Skeletal muscle tissue (tissue), 4 donors: ENCODE results near the gene TSSC4. TPM values are rescaled to one million over a fixed set of nuclear protein-coding genes. Genes with fewer than 3 reads are reported as not detected.

Experiments used
- H3K27ac ChIP-seq: one replicate; pipeline ENCODE4 v1.7.0; 2013; ENCODE audit warnings: mild to moderate bottlenecking, low read depth, low read length, inconsistent platforms
- H3K27me3 ChIP-seq, 3 donors: one replicate each; pipeline ENCODE4 v1.7.0; 2013; ENCODE audit warnings: low read length in 3 of 3; ENCODE audit not compliant: control insufficient read depth in 3 of 3, insufficient read depth in 3 of 3
- H3K36me3 ChIP-seq, 3 donors: one replicate each; pipeline ENCODE4 v1.7.0; 2013; ENCODE audit warnings: low read length in 3 of 3; ENCODE audit not compliant: control insufficient read depth in 3 of 3, insufficient read depth in 3 of 3
- H3K4me1 ChIP-seq, 3 donors: one replicate each; pipeline ENCODE4 v1.7.0; 2013; ENCODE audit warnings: low read length in 3 of 3, mild to moderate bottlenecking in 3 of 3; ENCODE audit not compliant: control insufficient read depth in 3 of 3, insufficient read depth in 3 of 3
- H3K4me3 ChIP-seq, 3 donors: one replicate each; pipeline ENCODE4 v1.7.0; 2013; ENCODE audit warnings: low read length in 3 of 3
- H3K9ac ChIP-seq, 3 donors: one replicate each; pipeline ENCODE4 v1.7.0; 2013; ENCODE audit warnings: low read length in 3 of 3, mild to moderate bottlenecking in 3 of 3, moderate library complexity in 2 of 3, low read depth in 1 of 3
- H3K9me3 ChIP-seq, 3 donors: one replicate each; pipeline ENCODE4 v1.7.0; 2013; ENCODE audit warnings: low read length in 3 of 3; ENCODE audit not compliant: control insufficient read depth in 3 of 3
- total RNA-seq: library from RNA; depleted of rRNA; stranded (reverse); fragments of >200 nt; gene quantifications from one replicate; pipeline ENCODE4 v1.2.3, GENCODE V29; 2014
- donor health status: Osteomylitis.

The TSSC4 gene
- total RNA-seq, 1 donor from 2014 or later = 23.5 TPM

DNA sequence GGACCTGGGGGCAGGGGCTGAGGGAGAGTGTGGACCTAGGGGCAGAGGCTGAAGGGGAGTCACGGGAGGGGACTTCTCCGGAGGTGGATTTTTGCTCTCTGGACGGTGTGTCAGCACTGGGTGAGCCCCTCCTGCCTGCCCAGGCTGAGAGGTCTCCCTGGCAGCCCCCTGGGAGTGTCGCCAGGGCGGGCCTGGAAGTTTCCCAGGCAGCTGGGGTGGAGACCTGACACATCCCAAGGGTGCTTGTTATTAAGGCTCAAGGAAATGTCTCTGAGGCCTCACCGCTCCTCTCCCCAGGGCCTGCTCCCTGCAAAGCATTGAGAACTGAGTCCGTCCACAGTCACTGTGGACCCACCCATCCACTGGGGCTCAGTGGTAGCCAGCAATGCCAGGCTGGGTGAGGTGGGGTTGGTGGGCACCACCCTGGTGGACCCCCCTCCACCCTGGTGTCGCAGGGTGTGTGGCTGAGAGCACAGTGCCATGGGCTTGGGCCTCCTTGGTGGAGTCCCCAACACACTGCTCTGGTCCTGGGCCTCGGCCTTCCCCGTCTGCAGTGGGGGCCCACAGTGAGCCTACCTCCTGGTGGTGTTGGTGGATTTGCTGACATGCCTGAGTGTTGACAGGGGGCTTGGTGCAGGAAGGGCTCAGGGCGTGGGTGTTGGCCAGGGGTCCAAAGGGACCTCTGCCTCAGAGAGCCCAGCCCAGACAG is 20.9 kb upstream of the TSSC4 start:
- H3K36me3 ChIP-seq = no peaks in the 10 kb centered on the region

DNA sequence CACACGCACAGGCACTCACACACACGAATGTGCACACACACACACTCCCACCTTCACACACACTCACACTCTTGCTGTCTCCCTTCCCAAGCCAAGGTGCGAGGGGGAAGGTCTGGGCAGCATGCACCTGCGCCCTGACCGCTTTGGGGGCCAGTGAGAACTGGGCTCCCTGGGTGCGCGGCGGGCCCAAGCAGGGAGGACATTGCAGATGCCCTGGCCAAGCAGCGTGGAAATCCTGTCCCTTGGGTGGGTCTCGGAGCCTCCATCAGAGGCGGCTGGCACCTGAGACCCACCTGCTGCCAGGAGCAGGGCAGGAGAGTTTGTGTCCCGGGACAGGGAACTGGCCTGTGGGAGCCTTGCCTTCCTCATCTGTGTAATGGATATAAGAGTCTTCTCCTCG is 20.2 kb upstream of the TSSC4 start:
- Histone ChIP-seq H3K27me3 (no peaks in the 10 kb centered on the region), H3K9me3 (no peaks in the 10 kb centered on the region), H3K27ac (peak overlapping the region; percentile 95), H3K9ac (peak overlapping the region in 2 of 3 donors; percentile 50 to 70), H3K4me1 (peaks cover 66 to 69% (median 68%) of the 10 kb centered on the region in 3 donors), H3K4me3 (peak overlapping the region in 2 of 3 donors; percentile 52 to 56), H3K36me3 (peaks cover 0 to 5% (median 3%) of the 10 kb centered on the region in 3 donors)

More for the DNA sequence above, 20.9 kb upstream of the TSSC4 start:
- Histone ChIP-seq H3K4me1 (peaks cover 58 to 62% (median 61%) of the 10 kb centered on the region in 3 donors), H3K27ac (peak overlapping the region; percentile 95), H3K9me3 (no peaks in the 10 kb centered on the region), H3K27me3 (no peaks in the 10 kb centered on the region), H3K9ac (peak overlapping the region; percentile 33 to 70 (median 50)), H3K4me3 (peak overlapping the region; percentile 38 to 56 (median 52))

DNA sequence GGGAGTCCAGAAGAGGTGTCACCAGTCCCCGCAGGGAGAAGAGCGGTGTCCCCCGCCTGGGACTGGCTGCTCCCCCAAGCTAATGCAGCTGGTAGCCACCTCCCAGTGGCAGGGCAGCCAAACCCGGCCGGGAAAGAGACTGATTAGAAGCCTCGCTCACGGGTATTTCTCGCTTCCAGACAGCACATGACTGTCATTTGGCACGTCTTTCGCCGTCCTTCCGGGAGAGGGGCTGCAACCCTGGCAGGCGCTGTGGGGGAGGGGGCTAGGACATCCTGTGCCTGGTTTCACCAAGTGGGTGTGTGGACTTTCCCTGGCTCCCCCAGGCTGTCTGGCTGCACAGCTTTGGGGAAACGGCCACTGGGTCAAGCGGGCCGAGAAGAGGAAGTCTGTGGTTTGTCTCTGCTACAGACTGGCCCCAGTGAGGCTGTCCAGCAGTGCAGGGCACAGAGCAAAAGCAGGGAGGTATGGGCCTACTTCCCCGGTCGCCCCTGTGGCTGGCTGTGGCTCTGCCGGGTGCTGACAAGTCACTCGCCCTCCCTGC is 19.7 kb upstream of the TSSC4 start:
- H3K4me3 ChIP-seq = peak overlapping the region in 2 of 3 donors; percentile 52 to 56
- peak overlapping the region in 2 of 3 donors; percentile 32 to 70 for H3K9ac ChIP-seq
- H3K4me1 ChIP-seq = peaks cover 70 to 74% (median 73%) of the 10 kb centered on the region in 3 donors
- peaks cover 0 to 10% (median 3%) of the 10 kb centered on the region in 3 donors for H3K36me3 ChIP-seq
- H3K9me3 ChIP-seq = no peaks in the 10 kb centered on the region
- peak overlapping the region; percentile 95 for H3K27ac ChIP-seq
- no peaks in the 10 kb centered on the region for H3K27me3 ChIP-seq

DNA sequence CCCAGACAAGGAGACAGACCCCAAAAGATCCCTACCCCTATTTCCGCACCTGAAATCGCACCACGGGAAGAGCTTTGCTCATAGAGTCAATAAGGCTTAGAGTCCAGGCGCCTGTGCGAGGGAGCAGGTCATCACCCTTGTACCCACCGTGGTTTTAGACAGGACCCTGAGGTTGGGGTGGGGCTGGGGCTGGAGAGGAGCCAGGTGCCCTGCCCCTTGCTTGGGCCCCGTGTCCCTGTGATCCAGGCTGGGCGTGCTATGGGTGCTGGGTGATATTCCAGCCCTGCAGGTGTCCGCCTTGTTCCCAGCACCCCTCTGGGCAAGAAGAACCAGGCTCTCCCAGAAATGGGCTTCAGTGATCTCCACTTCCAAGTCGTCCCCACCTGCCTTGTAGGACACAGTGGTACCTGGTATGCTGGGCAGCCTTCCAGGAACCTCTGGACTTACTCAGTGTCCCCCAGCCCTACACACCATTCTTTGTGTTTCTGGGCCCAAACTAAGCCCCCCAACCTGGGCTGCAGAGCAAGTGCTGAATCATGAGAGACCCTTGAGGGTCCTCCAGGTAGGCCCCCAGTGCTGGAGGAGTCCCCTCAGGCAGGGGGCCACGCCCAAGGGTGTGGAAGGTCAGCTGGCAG is 18.9 kb upstream of the TSSC4 start:
- Histone ChIP-seq H3K4me3 (no peak overlapping the region), H3K9ac (no peak overlapping the region), H3K9me3 (no peaks in the 10 kb centered on the region), H3K36me3 (peaks cover 0 to 10% (median 3%) of the 10 kb centered on the region in 3 donors), H3K27me3 (no peaks in the 10 kb centered on the region), H3K27ac (peak overlapping the region; percentile 95), H3K4me1 (peaks cover 77 to 81% (median 79%) of the 10 kb centered on the region in 3 donors)

DNA sequence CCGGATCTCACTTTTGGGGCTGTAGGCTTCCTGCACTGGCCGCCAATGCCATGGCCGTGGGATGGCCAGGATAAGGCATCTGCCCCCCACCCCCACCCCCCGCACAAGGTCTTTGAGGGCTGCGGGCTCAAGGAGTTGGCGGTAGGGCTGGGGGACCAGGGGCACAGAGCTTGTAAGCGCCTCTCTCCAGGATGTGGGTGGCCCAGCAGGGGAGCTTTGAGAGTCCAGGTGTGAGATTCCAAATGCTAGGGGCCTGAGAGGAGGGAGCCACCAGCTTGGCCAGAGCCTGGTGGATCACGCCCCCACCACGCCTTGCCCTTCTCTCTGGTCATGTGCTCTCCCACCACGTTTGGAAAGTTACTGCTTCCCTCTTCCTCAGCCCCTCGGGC is 18.4 kb upstream of the TSSC4 start:
- peaks cover 79 to 83% (median 81%) of the 10 kb centered on the region in 3 donors for H3K4me1 ChIP-seq
- peak overlapping the region; percentile 95 for H3K27ac ChIP-seq
- peaks cover 0 to 10% (median 5%) of the 10 kb centered on the region in 3 donors for H3K36me3 ChIP-seq
- no peak overlapping the region for H3K4me3 ChIP-seq
- H3K9me3 ChIP-seq = no peaks in the 10 kb centered on the region
- H3K27me3 ChIP-seq = no peaks in the 10 kb centered on the region
- peak overlapping the region in 1 of 3 donors; percentile 85 for H3K9ac ChIP-seq

DNA sequence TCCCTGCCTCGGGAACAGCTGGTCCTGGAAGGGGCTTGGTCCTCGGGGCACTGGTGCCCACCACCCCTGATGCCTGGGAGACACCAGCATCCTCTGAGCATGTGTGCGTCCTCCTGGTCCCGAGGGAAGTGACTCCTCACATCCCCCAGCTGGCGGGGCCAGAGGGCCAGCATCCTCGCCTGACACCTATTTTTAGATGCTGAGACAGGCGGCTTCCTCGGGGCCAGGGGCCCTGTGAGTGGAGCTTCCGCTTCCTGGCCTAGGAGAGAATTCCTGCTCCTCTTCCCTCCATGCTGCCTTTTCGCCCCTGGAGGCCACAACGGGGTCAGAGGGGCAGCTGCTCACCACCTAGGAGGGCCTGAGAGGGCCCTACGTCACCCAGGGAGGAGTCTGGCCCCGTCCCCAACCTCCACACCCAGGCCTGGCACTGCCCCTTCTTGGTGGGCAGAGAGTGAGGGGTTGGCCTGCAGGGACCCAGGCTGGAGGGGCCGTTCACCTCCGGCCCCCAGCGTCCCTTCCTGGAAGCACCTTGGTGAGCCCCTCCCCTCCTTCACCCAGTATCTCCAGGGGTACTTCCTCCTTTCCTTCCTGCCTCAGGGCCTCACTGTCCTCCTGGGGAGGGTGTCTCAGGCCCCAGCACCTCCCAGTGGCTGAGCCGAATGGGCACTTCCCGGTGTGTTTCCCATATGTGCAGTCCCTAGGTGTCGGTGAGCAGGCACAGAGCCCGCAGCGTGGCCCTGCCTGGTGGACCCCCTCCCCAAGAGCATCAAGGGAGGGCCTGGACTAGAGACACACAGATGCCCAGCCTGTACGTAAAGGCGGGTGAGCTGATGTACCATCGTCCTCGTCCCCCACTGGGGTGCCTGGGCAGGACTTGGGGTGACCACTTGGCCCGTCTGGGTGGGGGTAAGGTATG is 17.4 kb upstream of the TSSC4 start:
- peak overlapping the region in 2 of 3 donors; percentile 48 to 68 for H3K4me3 ChIP-seq
- peaks cover 0 to 10% (median 5%) of the 10 kb centered on the region in 3 donors for H3K36me3 ChIP-seq
- H3K27me3 ChIP-seq = no peaks in the 10 kb centered on the region
- H3K4me1 ChIP-seq = peaks cover 86 to 91% (median 90%) of the 10 kb centered on the region in 3 donors
- H3K9ac ChIP-seq = peak overlapping the region; percentile 63 to 85 (median 82)
- peak overlapping the region; percentile 95 for H3K27ac ChIP-seq
- no peaks in the 10 kb centered on the region for H3K9me3 ChIP-seq

DNA sequence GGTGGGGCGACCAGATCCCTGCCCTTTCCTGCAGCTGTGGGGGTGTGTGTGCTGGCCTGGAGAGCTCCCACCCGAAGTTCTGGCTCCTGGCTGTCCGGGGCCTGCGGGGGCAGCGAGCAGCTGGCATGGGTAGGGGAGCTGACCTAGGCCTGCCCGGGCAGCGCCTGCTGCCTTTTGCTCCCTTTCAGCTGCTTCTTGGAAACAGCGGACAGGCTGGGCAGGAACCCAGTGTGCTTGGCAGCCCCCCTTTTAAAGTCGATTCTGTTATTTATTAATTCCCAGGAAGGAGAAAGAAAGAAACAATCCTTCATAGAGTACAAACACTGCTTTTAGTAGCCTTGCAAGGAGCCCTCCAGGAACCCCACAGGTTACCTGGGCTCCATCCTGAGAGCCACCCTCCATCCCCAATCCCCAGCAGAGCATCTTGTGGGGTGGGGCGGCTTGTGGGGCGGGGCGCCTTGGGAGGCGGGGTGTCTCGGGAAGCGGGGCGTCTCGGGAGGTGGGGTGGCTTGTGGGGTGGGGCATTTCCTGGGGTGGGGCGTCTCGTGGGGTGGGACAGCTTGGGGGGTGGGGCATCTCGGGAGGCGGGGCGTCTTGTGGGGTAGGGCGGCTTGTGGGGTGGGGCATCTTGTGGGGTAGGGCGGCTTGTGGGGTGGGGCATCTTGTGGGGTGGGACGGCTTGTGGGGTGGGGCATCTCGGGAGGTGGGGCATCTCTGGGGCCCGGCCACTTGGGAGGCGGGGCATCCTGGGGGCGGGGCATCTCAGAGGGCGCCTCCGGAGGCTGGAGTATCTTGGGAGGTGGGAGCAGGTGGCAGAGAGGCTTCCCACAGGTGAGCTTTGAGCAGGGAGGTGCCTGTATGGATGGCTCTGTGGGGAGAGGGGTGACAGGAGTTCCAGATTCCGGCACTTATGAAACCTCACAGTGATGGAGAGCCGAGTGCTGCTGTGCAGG is 16.4 kb upstream of the TSSC4 start:
- Histone ChIP-seq H3K9me3 (no peaks in the 10 kb centered on the region), H3K9ac (peak overlapping the region in 2 of 3 donors; percentile 82 to 85), H3K4me3 (no peak overlapping the region)

DNA sequence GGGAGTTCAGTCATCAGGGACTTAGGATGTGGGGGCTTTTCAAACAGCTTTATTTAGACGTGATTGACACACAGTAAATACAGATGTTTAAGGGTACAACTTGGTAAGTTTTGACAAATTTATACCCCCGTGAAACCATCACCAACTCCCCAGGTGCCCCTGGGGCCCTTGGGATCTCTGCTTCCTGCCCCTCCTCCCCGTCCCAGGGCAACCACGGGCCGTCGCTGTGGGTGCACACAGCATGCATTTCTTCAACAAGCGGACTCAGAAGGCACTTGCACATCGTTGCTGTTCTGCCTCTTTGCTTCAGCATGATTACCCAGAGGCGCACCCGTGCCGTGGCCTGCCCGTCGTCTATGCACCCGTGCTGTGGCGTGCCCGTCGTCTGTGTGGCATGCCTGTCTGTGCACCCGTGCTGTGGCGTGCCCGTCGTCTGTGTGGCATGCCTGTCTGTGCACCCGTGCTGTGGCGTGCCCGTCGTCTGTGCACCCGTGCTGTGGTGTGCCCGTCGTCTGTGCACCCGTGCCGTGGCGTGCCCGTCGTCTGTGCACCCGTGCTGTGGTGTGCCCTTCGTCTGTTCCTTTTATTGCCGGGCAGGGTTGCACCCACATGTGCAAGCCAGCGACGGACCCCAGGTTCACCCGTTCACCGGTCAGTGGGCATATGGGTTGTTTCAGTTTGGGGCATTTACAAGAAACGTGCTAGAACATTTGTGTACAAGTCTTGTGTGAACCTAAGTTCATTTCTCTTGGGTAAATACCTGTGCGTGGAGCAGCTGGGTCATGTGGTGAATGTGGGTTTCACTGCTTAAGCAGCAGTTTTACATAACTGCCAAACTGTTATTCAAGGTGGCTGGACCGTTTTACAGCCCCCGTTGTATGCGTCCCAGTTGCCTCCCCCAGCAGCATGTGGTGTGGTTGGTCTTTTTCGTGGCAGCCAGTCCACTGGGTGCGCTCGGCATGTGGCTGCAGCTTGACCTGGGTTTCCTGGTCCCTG is 15.1 kb upstream of the TSSC4 start:
- Histone ChIP-seq H3K36me3 (peaks cover 3 to 10% (median 7%) of the 10 kb centered on the region in 3 donors), H3K27me3 (no peaks in the 10 kb centered on the region), H3K9ac (peak overlapping the region in 1 of 3 donors; percentile 3), H3K4me3 (no peak overlapping the region), H3K27ac (peak overlapping the region; percentile 41), H3K9me3 (no peaks in the 10 kb centered on the region), H3K4me1 (peaks cover 89 to 95% (median 95%) of the 10 kb centered on the region in 3 donors)

More for the DNA sequence above, 16.4 kb upstream of the TSSC4 start:
- Histone ChIP-seq H3K27ac (peak overlapping the region; percentile 95), H3K27me3 (no peaks in the 10 kb centered on the region), H3K36me3 (peaks cover 2 to 10% (median 5%) of the 10 kb centered on the region in 3 donors), H3K4me1 (peaks cover 87 to 93% (median 92%) of the 10 kb centered on the region in 3 donors)
